GM12864 (cell line): ENCODE data around the gene CRB1.

ENCODE experiments used
- DNase-seq: peaks from one replicate; pipeline ENCODE4 v3.0.0-alpha.2; 2011; ENCODE audit warnings: low read depth
- H3K4me3 ChIP-seq: 2 replicates; pipeline ENCODE4 v1.5.1; 2011; ENCODE audit warnings: mild to moderate bottlenecking, low read depth, low read length, control low read depth
- CTCF ChIP-seq: IDR thresholded peaks from 2 replicates; pipeline ENCODE4 v1.5.1; 2011; ENCODE audit warnings: low read depth, mild to moderate bottlenecking, moderate library complexity, low read length, control low read depth, inconsistent platforms; ENCODE audit errors: missing control alignments

Gene CRB1

GRCh38 chr1:197341626-197342025 is 73.6 kb downstream of the CRB1 start:
- no peak for DNase-seq
- H3K4me3 ChIP-seq: no peak overlapping the region
- TF ChIP-seq CTCF: no peak

- no peak for DNase-seq
- no peak for TF ChIP-seq CTCF
- H3K4me3 ChIP-seq: no peak overlapping the region
These were observed 74.1 kb downstream of the CRB1 start for GRCh38 chr1:197342044-197342565.

- H3K4me3 ChIP-seq: no peak overlapping the region
- TF ChIP-seq CTCF: no peak
- DNase-seq: no peak
These were observed 74.6 kb downstream of the CRB1 start for GRCh38 chr1:197342669-197343068.

GRCh38 chr1:197343663-197344273 is 75.7 kb downstream of the CRB1 start:
- DNase-seq: no peak

GRCh38 chr1:197351821-197352440 is 83.9 kb downstream of the CRB1 start:
- TF ChIP-seq CTCF: no peak
- H3K4me3 ChIP-seq: no peak overlapping the region
- DNase-seq: no peak

More at GRCh38 chr1:197343663-197344273, 75.7 kb downstream of the CRB1 start:
- no peak overlapping the region for H3K4me3 ChIP-seq
- TF ChIP-seq CTCF: no peak

- no peak overlapping the region for H3K4me3 ChIP-seq
- TF ChIP-seq CTCF: no peak
- no peak for DNase-seq
These were observed 87.4 kb downstream of the CRB1 start for GRCh38 chr1:197355248-197355995.
